GM18511 (cell line): ENCODE data around the gene METTL27.
"Not testable (repeated sequence)": the region's sequence is repeated elsewhere in the genome, so short reads cannot be mapped to it uniquely, and the experiment has no call there.

Experiments
- ATAC-seq: cut with Tn5 transposase; IDR thresholded peaks from one replicate; pipeline ENCODE4 v1.9.1; 2021; ENCODE audit warnings: mild to moderate bottlenecking, moderate library complexity; ENCODE audit not compliant: unreplicated experiment

Gene METTL27

GRCh38 chr7:73839743-73840714 is 2.3 kb downstream of the METTL27 start:
- no peak for ATAC-seq

GRCh38 chr7:73839290-73839689 is 3.0 kb downstream of the METTL27 start:
- no peak for ATAC-seq

- ATAC-seq = no peak
Measured at GRCh38 chr7:73838642-73839041, 3.7 kb downstream of the METTL27 start.

- ATAC-seq = not testable (repeated sequence)
Measured at GRCh38 chr7:73837167-73837566, 5.1 kb downstream of the METTL27 start.

GRCh38 chr7:73834626-73835191 is 7.6 kb downstream of the METTL27 start:
- no peak for ATAC-seq

GRCh38 chr7:73833251-73833919 is 8.9 kb downstream of the METTL27 start:
- no peak for ATAC-seq

GRCh38 chr7:73832806-73833205 is 9.5 kb downstream of the METTL27 start:
- ATAC-seq = no peak

GRCh38 chr7:73831834-73832651 is 10.3 kb downstream of the METTL27 start:
- ATAC-seq = no peak

GRCh38 chr7:73831584-73831833 is 10.8 kb downstream of the METTL27 start:
- no peak for ATAC-seq

GRCh38 chr7:73830681-73831583 is 11.4 kb downstream of the METTL27 start, which contains the start of gene CLDN4:
CLDN4 (plus strand) TSS chr7:73830996; CDS start chr7:73831202, 206 bp downstream.
- ATAC-seq = no peak

- no peak for ATAC-seq
Measured at GRCh38 chr7:73829921-73830680, 12.2 kb downstream of the METTL27 start.

GRCh38 chr7:73829505-73829904 is 12.8 kb downstream of the METTL27 start:
- no peak for ATAC-seq

- ATAC-seq = no peak
Measured at GRCh38 chr7:73828972-73829371, 13.3 kb downstream of the METTL27 start.

- ATAC-seq = no peak
Measured at GRCh38 chr7:73828107-73828803, 14.1 kb downstream of the METTL27 start.

GRCh38 chr7:73827567-73828106 is 14.7 kb downstream of the METTL27 start:
- no peak for ATAC-seq

- ATAC-seq = no peak
Measured at GRCh38 chr7:73824986-73825385, 17.3 kb downstream of the METTL27 start.

GRCh38 chr7:73823873-73824592 is 18.3 kb downstream of the METTL27 start:
- ATAC-seq = no peak

- ATAC-seq = no peak
Measured at GRCh38 chr7:73823257-73823656, 19.1 kb downstream of the METTL27 start.
